Measurements from ENCODE around the gene HELB. TPM values are rescaled to one million over a fixed set of nuclear protein-coding genes. Genes with fewer than 3 reads are reported as not detected.

HELB gene
- total RNA-seq, 1 experiment from 2014 or later = 10.7 TPM

DNA sequence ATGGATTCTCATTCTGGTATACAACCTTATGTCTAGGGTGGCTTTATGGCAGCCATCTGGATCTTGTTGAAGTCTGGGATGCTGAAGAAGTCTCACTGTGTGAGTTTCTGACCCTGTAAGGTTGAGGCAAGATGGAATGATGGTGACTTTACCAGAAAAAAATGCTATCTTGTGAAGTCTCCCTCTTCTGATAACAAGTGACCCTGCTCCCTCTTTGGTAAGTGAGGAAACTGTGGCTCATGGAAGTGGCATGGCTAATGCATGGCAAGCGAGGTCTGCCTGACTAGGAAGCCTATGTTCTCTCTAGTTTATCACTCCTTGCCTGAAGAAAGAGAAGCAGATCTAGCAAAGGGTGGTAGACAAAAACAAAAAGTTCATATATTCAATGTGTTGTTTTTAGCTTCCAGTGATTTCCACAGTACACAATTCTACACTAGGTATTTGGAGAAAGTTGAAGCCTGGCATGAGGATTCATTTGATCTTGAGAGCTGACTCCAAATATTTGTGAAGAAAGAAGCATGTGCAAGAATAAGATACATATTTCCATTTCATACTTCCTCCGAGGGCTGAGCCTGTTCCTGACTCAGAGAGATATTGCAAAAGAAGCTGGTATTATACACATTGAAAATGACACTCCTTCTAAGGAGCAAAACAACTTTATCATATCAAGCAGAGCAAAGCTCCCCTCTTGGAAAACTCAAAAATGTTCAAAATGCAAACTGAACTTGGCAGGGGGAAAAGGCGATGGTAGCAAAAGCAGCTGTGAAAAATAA, 63.6 kb downstream of the HELB start:
- H3K4me1 Mint-ChIP-seq = no peaks in the 10 kb centered on the region; a peak in 1 of 4 replicates
- no CpG with 5 or more reads among the region's 3 CpGs for WGBS (ENCODE audit: extremely low coverage, insufficient read length, low lambda C conversion rate)

More for the DNA sequence above, 63.6 kb downstream of the HELB start:
- Mint-ChIP-seq H3K9me3 (no peaks in the 10 kb centered on the region), H3K27ac (no peak overlapping the region; a peak in 1 of 7 replicates), H3K36me3 (ENCODE audit: insufficient read depth in 1 of 3, low read depth in 3 of 3) (no peaks in the 10 kb centered on the region; a peak in 1 of 7 replicates), H3K27me3 (ENCODE audit: low read depth) (no peaks in the 10 kb centered on the region), H3K4me3 (no peak overlapping the region)
- Histone ChIP-seq H3K56ac (ENCODE audit: insufficient read length, low read depth, low read length) (no peak overlapping the region), H3K18ac (ENCODE audit: insufficient read length, low read depth, low read length) (no peak overlapping the region), H3T11ph (ENCODE audit: low read length) (no peak overlapping the region), H3K27ac (ENCODE audit: insufficient read length, low read depth, low read length) (no peak overlapping the region), H3K9me3 (ENCODE audit: control insufficient read depth, low read depth, low read length) (no peaks in the 10 kb centered on the region), H3K4ac (ENCODE audit: low read depth, low read length) (no peak overlapping the region), H3K79me1 (ENCODE audit: insufficient read depth, low read depth, low read length, poor library complexity, severe bottlenecking) (no peaks in the 10 kb centered on the region), H2AFZ (ENCODE audit: low read length) (no peak overlapping the region), H2AK5ac (ENCODE audit: insufficient read length, low read length) (no peak overlapping the region), H3K23ac (ENCODE audit: insufficient read length, low read depth, low read length) (no peak overlapping the region), H3K4me1 (ENCODE audit: insufficient read depth, low read length) (no peaks in the 10 kb centered on the region), H3K9ac (ENCODE audit: extremely low read depth, insufficient read length, low read length) (no peak overlapping the region), H2BK15ac (ENCODE audit: low read depth, low read length) (no peak overlapping the region), H4K5ac (ENCODE audit: insufficient read length, low read depth, low read length) (no peak overlapping the region), H4K8ac (replicated peaks; ENCODE audit: insufficient read length, low read depth, low read length) (no peak overlapping the region), H4K20me1 (ENCODE audit: control insufficient read depth, insufficient read depth, insufficient read length) (no peaks in the 10 kb centered on the region), H3K79me2 (ENCODE audit: insufficient read depth, low read length) (no peaks in the 10 kb centered on the region), H3K23me2 (ENCODE audit: insufficient read length, low read depth, low read length, poor library complexity, severe bottlenecking) (no peaks in the 10 kb centered on the region), H3K14ac (ENCODE audit: insufficient read depth, low read length) (no peak overlapping the region), H4K91ac (ENCODE audit: insufficient read length, low read depth, low read length) (no peak overlapping the region), H2BK5ac (ENCODE audit: insufficient read length, low read length) (no peak overlapping the region), H2BK12ac (ENCODE audit: insufficient read length, low read depth, low read length) (no peak overlapping the region), H2BK120ac (ENCODE audit: low read depth, low read length, poor library complexity, severe bottlenecking) (no peak overlapping the region), H3K27me3 (ENCODE audit: insufficient read depth, low read length) (no peaks in the 10 kb centered on the region), H3K4me2 (ENCODE audit: insufficient read depth, insufficient read length, low read length) (no peak overlapping the region), H2BK20ac (ENCODE audit: low read depth, low read length, poor library complexity, severe bottlenecking) (no peak overlapping the region)
- no peak for DNase-seq
- TF ChIP-seq, protein P1, sequence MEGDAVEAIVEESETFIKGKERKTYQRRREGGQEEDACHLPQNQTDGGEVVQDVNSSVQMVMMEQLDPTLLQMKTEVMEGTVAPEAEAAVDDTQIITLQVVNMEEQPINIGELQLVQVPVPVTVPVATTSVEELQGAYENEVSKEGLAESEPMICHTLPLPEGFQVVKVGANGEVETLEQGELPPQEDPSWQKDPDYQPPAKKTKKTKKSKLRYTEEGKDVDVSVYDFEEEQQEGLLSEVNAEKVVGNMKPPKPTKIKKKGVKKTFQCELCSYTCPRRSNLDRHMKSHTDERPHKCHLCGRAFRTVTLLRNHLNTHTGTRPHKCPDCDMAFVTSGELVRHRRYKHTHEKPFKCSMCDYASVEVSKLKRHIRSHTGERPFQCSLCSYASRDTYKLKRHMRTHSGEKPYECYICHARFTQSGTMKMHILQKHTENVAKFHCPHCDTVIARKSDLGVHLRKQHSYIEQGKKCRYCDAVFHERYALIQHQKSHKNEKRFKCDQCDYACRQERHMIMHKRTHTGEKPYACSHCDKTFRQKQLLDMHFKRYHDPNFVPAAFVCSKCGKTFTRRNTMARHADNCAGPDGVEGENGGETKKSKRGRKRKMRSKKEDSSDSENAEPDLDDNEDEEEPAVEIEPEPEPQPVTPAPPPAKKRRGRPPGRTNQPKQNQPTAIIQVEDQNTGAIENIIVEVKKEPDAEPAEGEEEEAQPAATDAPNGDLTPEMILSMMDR (conservative IDR thresholded peaks at IDR 0.05) = no peak

All from H9 (cell line).